NB4 (cell line): ENCODE data around the gene ACOXL.
A peak's percentile ranks its signal among the peaks of the same experiment; 100 is the strongest.

ENCODE experiments used
- DNase-seq: peaks from one replicate; pipeline ENCODE4 v3.0.0; 2010; ENCODE audit warnings: low read depth
- H3K4me3 ChIP-seq: one replicate; pipeline ENCODE4 v1.5.1; 2011; ENCODE audit warnings: mild to moderate bottlenecking, low read depth, low read length, moderate library complexity
- CTCF ChIP-seq: IDR thresholded peaks from one replicate; pipeline ENCODE4 v1.5.1; 2012; ENCODE audit warnings: low read depth, low read length
- MYC ChIP-seq: IDR thresholded peaks from 2 replicates; pipeline ENCODE4 v1.6.1; 2011; ENCODE audit warnings: low read depth, low read length
- POLR2A ChIP-seq: IDR thresholded peaks from 2 replicates; pipeline ENCODE4 v1.6.1; 2011; ENCODE audit warnings: mild to moderate bottlenecking; ENCODE audit not compliant: insufficient read length; ENCODE audit errors: extremely low read depth
- TF ChIP-seq, protein P1 (sequence below): IDR thresholded peaks from 2 replicates; pipeline ENCODE4 v1.6.1; 2011; ENCODE audit warnings: low read depth, low read length

Gene ACOXL

DNA sequence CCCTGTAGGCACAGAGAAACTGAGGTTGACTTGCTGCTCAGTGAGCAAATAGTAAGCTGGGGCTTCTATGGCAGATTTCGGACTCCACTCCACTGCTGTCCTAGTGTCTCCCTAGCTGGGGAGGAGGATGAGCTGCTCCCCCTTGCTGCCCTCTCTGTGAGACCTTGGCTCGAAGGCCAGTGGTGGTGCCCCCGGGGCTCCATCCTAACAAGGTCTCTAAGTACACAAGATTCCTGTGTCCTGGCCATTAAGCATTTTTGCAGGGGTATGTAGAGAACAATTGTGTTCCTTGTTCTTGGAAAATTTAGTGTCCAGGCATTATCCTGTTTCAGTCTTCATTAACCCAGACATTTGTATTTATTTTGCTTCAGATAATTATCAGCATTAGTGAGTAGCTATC, 367.0 kb downstream of the ACOXL start:
- TF ChIP-seq CTCF (no peak), POLR2A (no peak), MYC (no peak)
- TF ChIP-seq, protein P1, sequence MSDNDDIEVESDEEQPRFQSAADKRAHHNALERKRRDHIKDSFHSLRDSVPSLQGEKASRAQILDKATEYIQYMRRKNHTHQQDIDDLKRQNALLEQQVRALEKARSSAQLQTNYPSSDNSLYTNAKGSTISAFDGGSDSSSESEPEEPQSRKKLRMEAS = no peak
- no peak overlapping the region for H3K4me3 ChIP-seq
- DNase-seq = no peak

DNA sequence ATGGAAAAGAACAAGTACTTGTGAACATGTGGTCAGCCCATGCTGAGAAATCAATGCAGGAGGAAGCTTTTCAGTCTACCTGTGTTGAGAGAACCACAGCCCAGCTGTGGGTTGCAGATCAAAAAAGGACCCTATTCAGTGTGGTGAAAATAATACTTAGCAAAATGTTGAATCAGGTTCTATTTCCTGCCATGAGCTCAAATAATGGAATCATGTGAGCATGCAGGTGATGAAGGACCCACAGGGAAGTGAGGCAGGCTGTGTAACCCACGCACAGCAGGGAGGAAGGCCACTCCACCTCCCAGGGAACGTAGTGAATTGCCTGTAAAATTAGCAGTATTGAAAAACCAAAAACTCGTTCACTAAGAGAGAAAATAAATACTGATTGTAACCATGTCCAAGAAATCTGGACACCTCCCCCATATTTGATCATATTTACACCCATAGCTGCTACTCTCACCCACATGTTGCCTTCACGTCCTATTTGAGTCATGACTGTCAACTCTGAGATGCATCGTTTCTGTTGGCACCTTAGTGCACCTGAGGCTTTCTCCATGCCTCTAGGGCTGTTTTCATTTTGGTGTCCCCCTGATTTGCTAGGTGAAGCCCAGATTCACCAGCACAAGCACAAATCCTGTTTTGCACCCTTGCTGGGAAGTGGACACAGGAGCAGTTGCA, 367.9 kb downstream of the ACOXL start:
- no peak overlapping the region for H3K4me3 ChIP-seq
- no peak for DNase-seq
- TF ChIP-seq CTCF (no peak), MYC (no peak)
- TF ChIP-seq, protein P1 = no peak

- peak; percentile 82 for DNase-seq
- H3K4me3 ChIP-seq = no peak overlapping the region
- TF ChIP-seq, protein P1 = no peak
- TF ChIP-seq CTCF (no peak), POLR2A (no peak), MYC (no peak)
Measured at GRCh38 chr2:111100765-111101162, 368.4 kb downstream of the ACOXL start.

GRCh38 chr2:111101592-111101991, 369.2 kb downstream of the ACOXL start:
- no peak for DNase-seq
- TF ChIP-seq, protein P1 = no peak
- TF ChIP-seq MYC (no peak), CTCF (no peak), POLR2A (no peak)
- no peak overlapping the region for H3K4me3 ChIP-seq

GRCh38 chr2:111102216-111102615, 369.8 kb downstream of the ACOXL start:
- DNase-seq = no peak

More at GRCh38 chr2:111102216-111102615, 369.8 kb downstream of the ACOXL start:
- TF ChIP-seq CTCF = no peak
- TF ChIP-seq, protein P1 = no peak
- no peak for TF ChIP-seq MYC
- no peak for TF ChIP-seq POLR2A
- no peak overlapping the region for H3K4me3 ChIP-seq
